ENCODE data around the gene COA1.

DNA sequence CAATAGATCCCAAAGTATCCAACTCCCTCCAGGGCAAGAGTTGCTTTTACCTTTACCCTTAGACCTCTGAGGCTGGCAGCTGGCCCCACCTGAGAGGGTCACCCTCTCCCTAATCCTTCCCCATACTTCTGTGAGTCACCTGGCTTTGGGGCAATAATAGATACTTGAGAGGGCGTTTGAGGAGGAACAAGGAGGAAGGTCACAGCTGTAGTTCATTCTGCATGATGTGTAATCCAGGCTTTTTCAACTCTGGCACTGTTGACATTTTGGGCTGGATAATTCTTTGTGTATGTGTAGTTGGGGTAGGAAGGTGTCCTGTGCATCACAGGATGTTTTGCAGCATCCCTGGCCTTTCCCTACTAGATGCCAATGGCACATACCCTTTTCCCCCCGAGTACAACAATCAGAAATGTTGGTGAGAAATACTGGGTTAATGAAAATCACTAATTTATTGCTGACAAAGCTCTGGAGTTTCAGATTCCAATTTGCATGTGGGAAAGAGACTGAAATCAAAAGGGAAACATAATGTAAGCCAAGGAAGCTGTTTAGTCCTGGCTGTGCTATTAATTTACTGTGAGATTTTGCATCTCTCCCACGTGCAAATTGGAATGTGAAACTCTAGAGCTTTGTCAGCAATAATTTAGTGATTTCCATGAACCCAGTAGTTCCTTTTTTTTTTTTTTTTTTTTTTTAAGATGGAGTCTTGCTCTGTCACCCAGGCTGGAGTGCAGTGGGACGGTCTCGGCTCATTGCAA is 32.8 kb upstream of the COA1 start:
- TF ChIP-seq CTCF (IDR thresholded peaks at IDR 0.05; ENCODE audit: low read depth, low read length) (no peak), EZH2phosphoT487 (IDR thresholded peaks at IDR 0.05; ENCODE audit: low read depth) (no peak)
